Activated CD8-positive, alpha-beta memory T cell treated with anti-CD3 and anti-CD28 coated beads for 4 hours (primary cell): ENCODE data around the gene B9D1.

Experiments used
- DNase-seq, 2 donors: peaks; one replicate each; pipeline ENCODE4 v3.0.0-alpha.2; 2020; ENCODE audit warnings: low read depth in 2 of 2

Gene B9D1

DNA sequence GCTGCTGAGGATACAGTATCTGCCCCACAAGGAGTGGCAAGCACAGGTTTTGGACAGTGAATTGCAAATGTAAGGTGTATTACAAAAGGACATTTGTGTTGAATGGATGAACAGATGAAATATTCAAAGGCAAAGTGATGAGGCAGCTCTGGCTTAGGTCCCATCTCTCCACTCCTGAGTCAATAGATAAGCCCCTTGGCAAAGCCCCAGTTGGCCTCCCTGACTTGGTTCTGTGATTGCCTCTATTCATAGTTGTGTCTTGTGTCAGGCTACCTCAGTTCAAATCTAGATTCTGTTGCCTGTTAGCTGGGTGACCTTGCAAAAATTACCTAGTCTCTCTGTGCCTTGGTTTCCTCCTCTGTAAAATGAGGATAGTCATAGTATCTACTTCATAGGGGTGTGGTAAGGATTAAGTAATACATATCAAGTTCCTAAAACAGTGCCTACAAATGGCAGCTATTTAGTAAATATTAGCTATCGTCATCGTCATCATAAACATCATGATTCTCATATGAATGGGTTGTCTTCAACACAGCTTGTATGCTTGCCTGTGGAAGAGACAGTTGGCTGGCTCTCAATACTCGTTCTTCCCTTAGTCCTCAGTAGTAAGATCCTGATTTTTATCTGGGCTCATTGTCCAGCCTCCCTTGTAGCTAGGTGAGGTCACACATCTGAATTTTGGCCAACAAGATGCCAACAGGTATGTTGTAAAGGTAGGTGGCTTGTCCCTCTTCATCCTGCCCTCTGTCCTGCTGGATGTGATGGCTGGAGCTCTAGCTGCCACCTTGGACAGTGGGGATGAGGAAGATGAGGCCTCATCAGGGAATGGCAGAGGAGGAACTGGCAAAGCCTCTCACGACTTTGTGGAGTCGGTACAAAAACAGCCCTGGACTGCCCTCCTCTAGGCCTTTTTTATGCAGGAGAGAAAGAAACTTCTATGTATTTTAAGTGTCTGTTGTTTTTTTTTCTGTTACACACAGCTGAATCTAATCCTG, 26.6 kb upstream of the B9D1 start:
- DNase-seq, result no peak

DNA sequence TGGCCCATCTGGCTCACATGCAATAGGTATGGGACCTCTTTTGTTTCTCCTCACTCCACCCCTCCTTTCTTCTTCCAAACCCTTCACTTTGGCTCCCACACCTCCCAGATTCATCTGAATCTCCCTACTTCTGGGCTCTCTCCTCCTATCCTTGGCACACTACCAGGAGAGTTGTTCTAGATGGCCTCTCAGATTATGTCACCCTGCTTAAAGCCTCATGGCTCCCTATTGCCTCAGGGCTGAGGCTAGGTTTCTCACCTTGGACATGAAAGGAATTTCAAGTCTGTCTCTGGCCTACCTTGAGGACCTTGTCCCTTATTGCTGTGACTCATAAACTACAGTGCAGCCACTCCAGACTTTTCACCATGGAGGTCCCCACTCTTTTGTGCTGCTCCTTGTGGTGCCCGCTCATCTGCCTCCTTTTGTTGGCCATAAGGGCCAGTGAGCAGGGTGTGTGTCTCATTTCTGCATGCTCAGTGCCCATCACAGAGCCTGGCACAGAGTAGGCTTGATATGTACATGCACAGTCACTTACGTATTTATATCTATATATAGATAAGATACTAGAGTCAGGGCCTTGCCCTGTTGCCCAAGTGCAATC, 25.5 kb upstream of the B9D1 start:
- DNase-seq, result no peak

DNA sequence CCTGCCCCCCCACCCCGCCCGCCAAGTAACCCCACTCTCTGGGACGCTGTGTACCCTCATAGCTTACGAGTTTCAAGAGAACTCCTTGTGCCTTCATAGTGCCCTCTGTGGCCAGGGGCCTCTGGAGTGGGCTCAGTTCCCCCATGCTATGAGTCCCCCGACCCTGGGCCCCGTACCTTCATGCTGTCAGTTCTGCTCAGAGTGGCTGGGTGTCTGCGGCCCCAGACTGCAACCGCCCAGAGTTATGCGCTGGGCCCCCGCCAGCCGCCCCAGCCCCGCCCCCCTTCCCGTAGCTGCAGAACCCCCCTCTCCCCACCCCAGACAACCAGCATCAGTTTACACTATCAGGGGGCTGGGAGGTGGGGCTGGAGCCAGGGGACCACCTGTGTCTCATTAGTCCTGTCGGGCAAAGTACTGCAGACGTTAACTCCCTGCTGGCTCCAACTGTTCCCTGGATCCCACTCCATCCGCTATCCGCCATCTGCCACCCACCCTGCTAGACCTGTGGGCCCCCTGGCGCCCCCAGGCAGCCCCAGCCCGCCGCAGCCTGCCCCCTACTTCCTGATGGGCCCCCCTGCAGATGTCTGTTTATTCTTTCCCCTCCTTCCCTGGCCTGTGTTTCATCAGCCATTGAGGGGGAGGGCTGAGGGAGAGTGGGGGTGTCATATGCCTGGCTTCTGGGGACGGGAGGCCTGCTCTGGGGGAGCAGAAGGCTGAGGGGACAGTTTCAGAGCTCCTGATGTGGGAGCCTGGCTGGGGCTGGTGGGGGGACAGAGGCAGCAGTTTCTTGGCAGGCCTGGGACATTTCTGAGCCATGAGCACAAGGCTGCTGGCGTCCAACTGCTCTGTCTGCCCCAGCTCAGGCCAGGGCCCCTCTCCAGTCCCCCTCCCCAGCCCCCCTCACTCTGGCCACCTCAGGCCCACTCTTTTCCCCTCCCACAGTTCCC, 24.7 kb upstream of the B9D1 start, which contains the start of gene MFAP4:
Gene MFAP4 (minus strand): TSS at position 217 of the 947 bp plus-strand sequence. CDS start 35 bp downstream, at position 182.
- no peak for DNase-seq

DNA sequence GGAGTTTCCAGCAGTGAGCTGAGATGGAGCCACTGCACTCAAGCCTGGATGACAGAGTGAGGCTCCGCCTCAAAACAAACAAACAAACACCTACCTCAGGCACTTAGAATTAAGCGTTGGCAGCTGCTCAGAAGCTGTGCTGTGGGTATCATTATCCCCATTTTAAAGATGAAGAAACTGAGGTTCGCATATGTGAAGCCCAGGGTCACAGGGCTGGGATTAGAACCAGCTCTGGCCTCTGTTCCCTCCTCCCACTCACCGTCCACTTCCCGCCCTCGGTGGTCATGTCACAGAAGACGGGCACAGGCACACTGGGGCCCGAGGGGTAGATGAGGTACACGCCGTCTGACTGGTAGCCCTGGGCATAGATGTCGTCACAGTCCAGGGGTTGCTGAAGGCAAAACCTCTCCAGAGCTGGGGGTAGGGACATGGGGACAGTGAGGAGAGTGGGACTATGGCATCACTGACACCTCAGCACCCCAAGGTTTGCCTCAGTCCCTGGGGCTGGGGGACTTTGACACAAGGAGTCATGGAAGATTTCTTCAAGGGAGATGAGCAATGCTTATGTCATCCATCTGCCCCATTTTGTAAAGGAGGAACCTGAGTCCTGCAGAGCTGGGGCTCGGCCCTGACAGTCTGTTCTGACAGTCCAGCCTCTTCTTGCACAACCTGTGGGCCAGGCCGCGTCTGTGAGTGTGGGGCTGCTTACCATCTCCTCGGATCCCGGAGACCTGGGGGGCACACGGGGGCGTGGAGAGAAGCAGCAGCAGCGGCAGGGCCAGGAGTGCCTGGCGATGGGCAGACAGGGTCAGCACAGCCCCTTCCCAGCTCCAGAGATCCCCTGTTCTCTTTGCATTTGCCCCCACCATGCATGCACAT, 23.8 kb upstream of the B9D1 start:
- DNase-seq, result no peak

DNA sequence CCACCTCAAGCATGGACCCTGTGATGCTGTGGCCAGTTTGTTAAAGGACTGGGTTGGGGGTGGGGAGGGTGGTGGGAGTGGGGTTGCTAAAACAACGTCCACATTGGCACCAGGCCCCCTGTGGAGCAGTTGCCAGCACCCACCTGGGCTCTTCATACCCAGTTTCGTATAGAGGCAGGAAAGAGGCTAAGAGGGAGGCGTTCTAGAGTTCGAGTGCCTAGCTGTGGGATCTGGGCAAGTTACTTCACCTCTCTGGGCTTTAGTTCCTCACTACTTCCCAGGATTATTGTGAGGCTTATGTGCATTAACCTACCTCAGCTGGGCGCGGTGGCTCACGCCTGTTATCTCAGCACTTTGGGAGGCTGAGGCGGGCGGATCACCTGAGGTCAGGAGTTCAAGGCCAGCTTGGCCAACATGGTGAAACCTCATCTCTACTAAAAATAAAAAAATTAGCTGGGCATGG, 23.0 kb upstream of the B9D1 start:
- DNase-seq, result no peak

DNA sequence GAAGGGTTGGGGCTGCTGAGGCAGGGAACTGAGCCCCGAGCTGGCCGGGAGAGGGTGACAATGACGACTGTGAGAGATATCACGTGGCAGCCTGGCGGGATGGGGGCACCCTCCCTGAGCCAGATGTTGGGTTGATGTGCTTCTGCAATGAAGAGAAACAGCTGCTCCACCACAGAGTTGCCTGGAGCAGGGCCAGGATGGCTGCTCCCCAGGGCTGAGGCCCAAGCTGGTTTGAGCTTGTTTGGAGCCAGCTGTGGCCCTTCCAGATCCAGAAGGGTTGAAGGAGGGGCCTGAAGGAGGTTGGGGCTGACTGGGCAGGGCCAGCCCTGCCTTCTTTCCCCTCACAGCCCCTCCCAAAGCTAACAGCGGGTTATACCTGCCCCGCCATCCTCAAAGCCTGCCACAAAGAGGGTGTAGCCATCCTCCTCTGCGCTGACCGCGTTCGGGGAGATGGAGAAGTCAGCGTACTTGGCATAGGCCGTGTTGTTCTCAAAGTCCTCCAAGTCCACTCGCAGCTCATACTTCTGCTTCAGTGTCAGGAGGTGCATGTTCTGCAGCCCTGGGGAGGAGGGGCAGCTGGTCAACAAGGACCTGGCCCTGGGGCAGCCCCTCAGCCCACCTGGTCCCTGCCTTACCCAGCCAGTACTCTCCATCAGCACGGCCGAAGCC, 22.3 kb upstream of the B9D1 start:
- DNase-seq, result no peak

DNA sequence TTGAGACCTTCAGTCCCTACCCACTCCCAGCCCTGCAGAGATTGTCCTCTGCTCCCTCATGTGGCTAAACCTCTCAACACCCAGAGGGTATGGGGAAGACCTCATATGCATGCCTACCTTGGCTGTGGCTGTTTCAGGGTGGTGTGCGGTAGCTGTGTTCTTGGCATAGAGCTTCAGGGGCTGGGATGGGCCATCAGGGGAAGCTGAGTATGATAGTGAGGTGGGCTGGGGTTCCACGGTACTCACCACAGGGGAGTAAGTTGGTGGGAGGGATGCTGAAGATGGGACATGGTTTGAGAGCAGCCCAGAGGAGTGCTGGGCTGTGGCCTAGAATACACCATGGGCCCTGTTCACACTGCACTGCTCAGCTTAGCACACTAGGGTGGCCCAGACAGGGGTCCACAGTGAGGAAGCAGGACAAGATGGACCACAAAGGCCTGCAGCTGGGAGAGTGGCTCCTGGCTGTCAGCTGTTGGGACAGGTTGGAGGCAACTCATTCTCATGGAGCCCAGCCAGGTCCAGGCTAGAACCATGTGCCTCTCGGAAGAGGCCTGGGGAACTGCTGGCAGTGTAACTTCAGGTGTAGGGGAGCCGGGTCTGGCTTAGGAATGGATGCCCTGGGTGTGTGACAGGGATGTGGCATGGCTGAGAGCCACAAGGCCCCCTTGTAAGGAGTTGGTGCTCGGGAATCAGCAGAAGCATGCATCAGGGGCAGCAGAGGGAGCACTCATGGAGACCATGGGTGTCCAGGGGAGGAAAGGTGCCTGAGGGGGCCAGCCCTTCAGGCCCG, 21.4 kb upstream of the B9D1 start:
- no peak for DNase-seq

DNA sequence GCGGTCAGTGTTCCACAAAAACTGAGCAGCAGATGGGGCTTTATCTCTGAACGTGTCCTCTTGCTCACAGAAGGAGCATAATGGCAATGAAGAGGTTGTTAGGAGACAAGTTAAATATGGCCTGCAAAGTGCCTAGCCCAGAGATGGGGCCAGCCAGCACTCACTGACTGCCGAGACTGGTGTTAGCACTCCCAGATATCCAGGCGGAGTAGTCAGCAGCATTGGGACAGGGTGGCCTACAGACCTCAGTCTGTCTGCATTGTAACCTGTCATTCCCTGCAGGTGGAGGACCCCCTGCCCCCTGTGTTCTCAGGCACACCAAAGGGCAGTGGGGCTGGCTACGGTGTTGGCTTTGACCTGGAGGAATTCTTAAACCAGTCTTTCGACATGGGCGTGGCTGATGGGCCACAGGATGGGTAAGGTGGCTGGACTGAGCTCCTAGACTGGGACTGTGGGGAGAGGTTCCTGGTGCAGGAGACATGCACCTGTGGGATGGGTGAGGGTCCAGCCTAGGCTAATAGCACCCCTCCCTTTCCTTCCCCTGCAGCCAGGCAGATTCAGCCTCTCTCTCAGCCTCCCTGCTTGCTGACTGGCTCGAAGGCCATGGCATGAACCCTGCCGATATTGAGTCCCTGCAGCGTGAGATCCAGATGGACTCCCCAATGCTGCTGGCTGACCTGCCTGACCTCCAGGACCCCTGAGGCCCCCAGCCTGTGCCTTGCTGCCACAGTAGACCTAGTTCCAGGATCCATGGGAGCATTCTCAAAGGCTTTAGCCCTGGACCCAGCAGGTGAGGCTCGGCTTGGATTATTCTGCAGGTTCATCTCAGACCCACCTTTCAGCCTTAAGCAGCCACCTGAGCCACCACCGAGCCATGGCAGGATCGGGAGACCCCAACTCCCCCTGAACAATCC, 20.3 kb upstream of the B9D1 start:
- DNase-seq, result no peak

DNA sequence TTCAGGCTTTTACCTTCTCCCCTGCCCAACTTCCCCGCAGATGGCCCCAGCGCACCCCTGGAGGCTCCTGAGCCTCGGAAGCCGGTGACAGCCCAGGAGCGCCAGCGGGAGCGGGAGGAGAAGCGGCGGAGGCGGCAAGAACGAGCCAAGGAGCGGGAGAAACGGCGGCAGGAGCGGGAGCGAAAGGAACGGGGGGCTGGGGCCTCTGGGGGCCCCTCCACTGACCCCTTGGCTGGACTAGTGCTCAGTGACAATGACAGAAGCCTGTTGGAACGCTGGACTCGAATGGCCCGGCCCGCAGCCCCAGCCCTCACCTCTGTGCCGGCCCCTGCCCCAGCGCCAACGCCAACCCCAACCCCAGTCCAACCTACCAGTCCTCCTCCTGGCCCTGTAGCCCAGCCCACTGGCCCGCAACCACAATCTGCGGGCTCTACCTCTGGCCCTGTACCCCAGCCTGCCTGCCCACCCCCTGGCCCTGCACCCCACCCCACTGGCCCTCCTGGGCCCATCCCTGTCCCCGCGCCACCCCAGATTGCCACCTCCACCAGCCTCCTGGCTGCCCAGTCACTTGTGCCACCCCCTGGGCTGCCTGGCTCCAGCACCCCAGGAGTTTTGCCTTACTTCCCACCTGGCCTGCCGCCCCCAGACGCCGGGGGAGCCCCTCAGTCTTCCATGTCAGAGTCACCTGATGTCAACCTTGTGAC, 19.4 kb upstream of the B9D1 start:
- DNase-seq, result no peak

DNA sequence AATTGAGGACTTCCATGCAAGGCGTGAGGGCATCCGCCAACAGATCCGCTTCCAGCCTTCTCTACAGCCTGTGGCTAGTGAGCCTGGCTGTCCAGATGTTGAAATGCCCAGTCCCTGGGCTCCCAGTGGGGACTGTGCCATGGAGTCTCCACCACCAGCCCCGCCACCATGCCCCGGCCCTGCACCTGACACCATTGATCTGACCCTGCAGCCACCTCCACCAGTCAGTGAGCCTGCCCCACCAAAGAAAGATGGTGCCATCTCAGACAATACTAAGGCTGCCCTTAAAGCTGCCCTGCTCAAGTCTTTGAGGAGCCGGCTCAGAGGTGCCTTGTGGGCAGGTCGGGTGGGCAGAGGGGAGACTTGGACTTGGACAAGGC, 18.8 kb upstream of the B9D1 start:
- no peak for DNase-seq

DNA sequence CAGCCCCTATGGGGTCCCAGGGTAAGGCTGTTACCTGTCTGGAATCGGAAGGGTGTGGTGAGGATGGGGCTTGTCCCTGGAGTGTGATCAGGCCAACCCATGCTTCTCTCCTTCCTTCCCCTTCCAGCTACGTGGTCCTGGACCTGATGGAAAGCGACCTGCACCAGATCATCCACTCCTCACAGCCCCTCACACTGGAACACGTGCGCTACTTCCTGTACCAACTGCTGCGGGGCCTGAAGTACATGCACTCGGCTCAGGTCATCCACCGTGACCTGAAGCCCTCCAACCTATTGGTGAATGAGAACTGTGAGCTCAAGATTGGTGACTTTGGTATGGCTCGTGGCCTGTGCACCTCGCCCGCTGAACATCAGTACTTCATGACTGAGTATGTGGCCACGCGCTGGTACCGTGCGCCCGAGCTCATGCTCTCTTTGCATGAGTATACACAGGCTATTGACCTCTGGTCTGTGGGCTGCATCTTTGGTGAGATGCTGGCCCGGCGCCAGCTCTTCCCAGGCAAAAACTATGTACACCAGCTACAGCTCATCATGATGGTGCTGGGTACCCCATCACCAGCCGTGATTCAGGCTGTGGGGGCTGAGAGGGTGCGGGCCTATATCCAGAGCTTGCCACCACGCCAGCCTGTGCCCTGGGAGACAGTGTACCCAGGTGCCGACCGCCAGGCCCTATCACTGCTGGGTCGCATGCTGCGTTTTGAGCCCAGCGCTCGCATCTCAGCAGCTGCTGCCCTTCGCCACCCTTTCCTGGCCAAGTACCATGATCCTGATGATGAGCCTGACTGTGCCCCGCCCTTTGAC, 18.2 kb upstream of the B9D1 start:
- no peak for DNase-seq

DNA sequence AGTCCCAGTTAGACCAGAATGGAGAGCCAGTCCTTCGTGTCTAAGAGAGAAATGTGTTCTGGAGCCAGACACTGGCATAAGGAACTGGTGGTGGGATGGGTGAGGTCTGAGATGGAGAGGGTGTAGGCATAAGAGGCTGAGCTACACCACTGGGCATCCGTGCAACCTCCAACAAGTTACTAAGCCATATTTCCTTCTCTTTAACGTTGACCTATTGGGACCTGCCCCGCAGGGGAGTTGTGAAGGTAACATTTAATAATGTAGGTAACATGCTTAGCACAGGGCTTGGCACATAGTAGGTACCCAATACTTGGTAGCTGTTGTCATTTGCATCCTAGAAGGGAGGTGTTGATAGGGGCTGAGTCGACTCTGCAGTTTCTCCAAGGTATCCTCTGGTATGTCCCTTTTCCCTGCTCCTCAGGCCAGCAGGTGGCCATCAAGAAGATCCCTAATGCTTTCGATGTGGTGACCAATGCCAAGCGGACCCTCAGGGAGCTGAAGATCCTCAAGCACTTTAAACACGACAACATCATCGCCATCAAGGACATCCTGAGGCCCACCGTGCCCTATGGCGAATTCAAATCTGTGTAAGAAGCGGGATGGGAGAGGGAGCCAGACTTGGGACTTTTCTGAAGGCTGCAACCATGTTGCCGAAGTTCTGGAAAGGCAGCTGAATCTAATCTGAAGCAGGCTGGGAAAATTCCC, 17.0 kb upstream of the B9D1 start:
- no peak for DNase-seq

DNA sequence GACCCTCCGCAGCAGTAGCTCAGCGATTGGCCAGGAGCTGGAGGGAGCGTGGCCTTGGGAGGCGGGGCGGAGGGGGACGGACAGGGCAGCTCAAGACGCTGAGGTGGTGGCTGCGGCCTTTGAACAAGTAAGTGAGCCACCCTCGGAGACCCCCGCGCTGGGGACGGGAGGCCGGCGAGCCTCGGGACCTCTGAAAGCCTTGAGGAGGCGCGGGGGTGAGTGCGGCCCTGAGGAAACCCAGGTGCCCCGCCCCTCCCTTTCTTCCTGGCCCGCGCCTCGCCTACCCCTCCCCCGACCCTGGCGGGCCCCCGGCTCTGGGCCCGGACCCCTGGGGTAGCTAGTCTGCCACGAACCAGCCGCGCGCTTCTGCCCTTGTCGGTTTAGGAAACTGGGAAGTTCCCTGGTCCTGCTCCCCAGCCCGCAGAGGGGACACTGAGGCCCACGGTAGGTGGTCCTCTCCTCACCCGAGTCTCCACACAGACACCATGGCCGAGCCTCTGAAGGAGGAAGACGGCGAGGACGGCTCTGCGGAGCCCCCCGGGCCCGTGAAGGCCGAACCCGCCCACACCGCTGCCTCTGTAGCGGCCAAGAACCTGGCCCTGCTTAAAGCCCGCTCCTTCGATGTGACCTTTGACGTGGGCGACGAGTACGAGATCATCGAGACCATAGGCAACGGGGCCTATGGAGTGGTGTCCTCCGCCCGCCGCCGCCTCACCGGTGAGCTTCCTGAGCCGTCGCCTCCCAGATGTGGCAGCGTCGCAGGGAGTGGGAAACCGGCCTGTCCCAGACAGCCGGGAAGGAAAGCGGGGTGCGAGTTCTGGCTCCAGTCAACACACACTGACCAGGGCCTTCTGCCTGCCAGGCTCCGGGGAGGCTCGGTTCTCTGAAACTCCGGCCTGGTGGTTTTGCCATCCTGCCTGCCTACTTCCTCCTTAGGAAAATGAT, 16.2 kb upstream of the B9D1 start, which contains the start of gene MAPK7:
Gene MAPK7 (plus strand): TSS at position 83 of the 945 bp plus-strand sequence. CDS start 403 bp downstream, at position 486.
- no peak for DNase-seq

DNA sequence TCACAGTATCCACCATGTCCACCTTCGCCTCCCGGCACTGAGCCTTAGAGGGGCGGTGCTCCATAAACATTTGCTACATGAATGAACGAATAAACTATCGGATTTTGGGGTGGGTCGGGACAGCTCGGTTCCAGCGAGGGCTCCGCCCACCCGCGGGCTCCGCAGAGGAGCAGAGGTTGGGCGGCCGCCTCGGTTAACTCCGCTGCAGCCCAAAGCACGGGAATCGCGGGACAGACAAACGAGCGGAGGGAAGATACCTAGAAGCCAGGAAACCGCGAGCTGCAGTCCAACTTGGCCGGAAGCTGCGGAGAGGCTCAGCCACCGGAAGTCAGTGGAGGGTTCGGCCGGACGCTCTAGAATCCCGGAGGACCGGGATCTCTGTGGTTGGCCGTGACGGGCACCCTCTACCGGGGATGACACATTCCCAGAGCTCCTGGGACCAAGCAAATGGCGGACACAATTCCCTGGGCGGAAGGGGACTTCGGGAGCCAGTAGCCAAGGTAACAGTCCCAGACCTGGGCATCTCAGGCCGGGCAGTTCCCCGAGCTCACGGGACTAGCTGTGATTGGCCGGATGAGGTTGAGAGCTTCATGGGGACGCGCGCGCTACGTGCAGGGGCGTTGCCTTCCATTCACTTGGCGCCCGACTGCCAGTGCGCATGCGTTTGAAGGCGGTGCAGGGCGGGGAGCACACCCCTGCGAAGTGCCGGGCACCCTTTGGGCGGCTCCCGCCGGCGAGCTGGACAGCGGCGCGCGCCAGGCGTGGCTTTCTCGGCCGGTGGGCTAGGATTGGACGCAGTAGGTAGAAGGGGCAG, 15.3 kb upstream of the B9D1 start:
- DNase-seq, result peak; percentile 80 to 89
